HUES6 (cell line): ENCODE measurements around the gene EHBP1L1.
A peak's percentile ranks its signal among the peaks of the same experiment; 100 is the strongest.

Experiments used
- H3K27ac ChIP-seq: 2 replicates; pipeline ENCODE4 v1.7.0; 2013; ENCODE audit warnings: low read depth, mild to moderate bottlenecking, low read length, inconsistent platforms
- H3K27me3 ChIP-seq: 2 replicates; pipeline ENCODE4 v1.6.1; 2013; ENCODE audit warnings: low read length; ENCODE audit not compliant: control insufficient read depth, insufficient read depth
- H3K36me3 ChIP-seq: 2 replicates; pipeline ENCODE4 v1.6.1; 2013; ENCODE audit warnings: low read length; ENCODE audit not compliant: control insufficient read depth, insufficient read depth
- H3K4me1 ChIP-seq: 2 replicates; pipeline ENCODE4 v1.6.1; 2013; ENCODE audit warnings: low read length; ENCODE audit not compliant: control insufficient read depth, insufficient read depth
- H3K4me3 ChIP-seq: 2 replicates; pipeline ENCODE4 v1.5.1; 2013; ENCODE audit warnings: low read depth, low read length
- H3K9ac ChIP-seq: one replicate; pipeline ENCODE4 v1.6.1; 2013; ENCODE audit warnings: mild to moderate bottlenecking, low read length
- H3K9me3 ChIP-seq: 2 replicates; pipeline ENCODE4 v1.6.1; 2013; ENCODE audit warnings: low read depth, low read length; ENCODE audit not compliant: control insufficient read depth, insufficient read depth

EHBP1L1 gene

GRCh38 chr11:65583589-65583988 is 7.7 kb downstream of the EHBP1L1 start:
- Histone ChIP-seq H3K27ac (no peak overlapping the region), H3K9ac (no peak overlapping the region), H3K4me1 (peaks cover 12% of the 10 kb centered on the region; the same call in 1 of the 2 replicates), H3K36me3 (no peaks in the 10 kb centered on the region), H3K4me3 (no peak overlapping the region), H3K9me3 (no peaks in the 10 kb centered on the region), H3K27me3 (peaks cover 63% of the 10 kb centered on the region)

GRCh38 chr11:65584106-65584505 is 8.3 kb downstream of the EHBP1L1 start:
- H3K9me3 ChIP-seq, result no peaks in the 10 kb centered on the region
- peaks cover 12% of the 10 kb centered on the region; the same call in 1 of the 2 replicates for H3K4me1 ChIP-seq

DNA sequence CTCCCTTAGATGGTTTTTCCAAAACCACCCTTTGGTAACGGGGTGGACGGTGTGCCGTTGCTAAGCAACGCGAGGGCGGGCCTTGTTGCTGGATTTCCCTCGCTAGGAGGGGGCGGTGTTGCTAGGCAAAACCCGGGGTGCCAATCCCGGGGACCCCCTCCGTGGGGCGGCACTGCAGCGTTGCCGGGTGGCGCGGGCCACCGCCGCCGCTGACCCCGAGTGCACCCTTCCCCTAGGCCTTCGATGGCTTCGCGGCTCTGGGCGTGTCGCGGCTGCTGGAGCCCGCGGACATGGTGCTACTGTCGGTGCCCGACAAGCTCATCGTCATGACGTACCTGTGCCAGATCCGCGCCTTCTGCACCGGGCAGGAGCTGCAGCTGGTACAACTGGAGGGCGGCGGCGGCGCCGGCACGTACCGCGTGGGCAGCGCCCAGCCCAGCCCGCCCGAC is 8.9 kb downstream of the EHBP1L1 start:
- peaks cover 59% of the 10 kb centered on the region for H3K27me3 ChIP-seq
- peaks cover 12% of the 10 kb centered on the region; the same call in 1 of the 2 replicates for H3K4me1 ChIP-seq
- H3K27ac ChIP-seq, result no peak overlapping the region
- no peaks in the 10 kb centered on the region for H3K9me3 ChIP-seq
- H3K36me3 ChIP-seq, result no peaks in the 10 kb centered on the region
- peak overlapping the region; percentile 56 for H3K4me3 ChIP-seq
- H3K9ac ChIP-seq, result no peak overlapping the region

More at GRCh38 chr11:65584106-65584505, 8.3 kb downstream of the EHBP1L1 start:
- Histone ChIP-seq H3K36me3 (no peaks in the 10 kb centered on the region), H3K9ac (no peak overlapping the region), H3K4me3 (no peak overlapping the region), H3K27me3 (peaks cover 59% of the 10 kb centered on the region), H3K27ac (no peak overlapping the region)

- H3K4me3 ChIP-seq, result peak overlapping the region; percentile 27; the same call in 1 of the 2 replicates
- no peaks in the 10 kb centered on the region for H3K36me3 ChIP-seq
- H3K27me3 ChIP-seq, result peaks cover 68% of the 10 kb centered on the region
- H3K9ac ChIP-seq, result no peak overlapping the region
- peaks cover 12% of the 10 kb centered on the region; the same call in 1 of the 2 replicates for H3K4me1 ChIP-seq
- H3K27ac ChIP-seq, result no peak overlapping the region
- no peaks in the 10 kb centered on the region for H3K9me3 ChIP-seq
Observed at GRCh38 chr11:65585396-65586246, 9.8 kb downstream of the EHBP1L1 start.

DNA sequence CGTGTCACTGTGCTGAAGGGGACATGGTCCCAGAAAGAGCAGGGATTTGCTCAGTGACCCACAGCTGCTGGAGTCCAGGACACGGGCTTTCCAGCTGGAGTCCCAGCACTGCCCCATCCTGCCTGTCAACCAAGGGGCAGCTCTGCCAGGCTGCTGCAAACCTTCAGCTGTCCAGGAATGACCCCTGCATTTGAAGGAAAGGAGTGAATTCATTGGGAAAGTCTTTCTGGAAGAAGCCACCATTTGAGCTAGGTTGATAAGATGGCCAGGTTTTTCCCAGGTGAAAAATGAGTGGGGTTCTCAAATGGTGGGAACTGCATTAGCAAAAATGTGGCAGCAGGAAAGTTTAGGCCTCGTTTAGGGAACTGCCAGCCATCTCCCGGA is 10.4 kb downstream of the EHBP1L1 start:
- Histone ChIP-seq H3K4me1 (peaks cover 14% of the 10 kb centered on the region; the same call in 1 of the 2 replicates), H3K36me3 (no peaks in the 10 kb centered on the region), H3K4me3 (no peak overlapping the region), H3K9me3 (no peaks in the 10 kb centered on the region), H3K9ac (no peak overlapping the region), H3K27me3 (peaks cover 74% of the 10 kb centered on the region), H3K27ac (no peak overlapping the region)

DNA sequence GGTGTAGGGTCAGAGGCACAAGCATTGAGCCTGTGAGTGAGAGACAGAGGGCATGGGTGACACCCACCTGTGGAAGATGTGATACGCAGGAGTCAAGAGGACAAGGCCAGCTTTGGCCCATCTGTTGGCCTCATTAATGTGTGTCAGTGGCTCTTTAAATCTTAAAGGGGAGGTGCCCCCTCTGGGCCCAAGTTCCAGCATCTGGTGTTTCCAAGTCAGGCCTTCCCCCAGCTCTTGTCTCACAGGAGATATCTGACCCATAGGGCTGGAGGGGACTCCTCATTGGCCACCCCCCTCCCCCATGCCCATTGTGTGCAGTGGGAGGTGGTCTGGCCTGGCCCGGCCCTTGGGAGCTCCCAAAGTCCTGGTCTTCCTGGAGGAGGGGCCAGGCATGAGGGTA is 10.8 kb downstream of the EHBP1L1 start:
- H3K9me3 ChIP-seq, result no peaks in the 10 kb centered on the region
- no peaks in the 10 kb centered on the region for H3K36me3 ChIP-seq
- peaks cover 16% of the 10 kb centered on the region; the same call in 1 of the 2 replicates for H3K4me1 ChIP-seq
- H3K27ac ChIP-seq, result no peak overlapping the region
- no peak overlapping the region for H3K4me3 ChIP-seq
- H3K9ac ChIP-seq, result no peak overlapping the region
- H3K27me3 ChIP-seq, result peaks cover 75% of the 10 kb centered on the region

DNA sequence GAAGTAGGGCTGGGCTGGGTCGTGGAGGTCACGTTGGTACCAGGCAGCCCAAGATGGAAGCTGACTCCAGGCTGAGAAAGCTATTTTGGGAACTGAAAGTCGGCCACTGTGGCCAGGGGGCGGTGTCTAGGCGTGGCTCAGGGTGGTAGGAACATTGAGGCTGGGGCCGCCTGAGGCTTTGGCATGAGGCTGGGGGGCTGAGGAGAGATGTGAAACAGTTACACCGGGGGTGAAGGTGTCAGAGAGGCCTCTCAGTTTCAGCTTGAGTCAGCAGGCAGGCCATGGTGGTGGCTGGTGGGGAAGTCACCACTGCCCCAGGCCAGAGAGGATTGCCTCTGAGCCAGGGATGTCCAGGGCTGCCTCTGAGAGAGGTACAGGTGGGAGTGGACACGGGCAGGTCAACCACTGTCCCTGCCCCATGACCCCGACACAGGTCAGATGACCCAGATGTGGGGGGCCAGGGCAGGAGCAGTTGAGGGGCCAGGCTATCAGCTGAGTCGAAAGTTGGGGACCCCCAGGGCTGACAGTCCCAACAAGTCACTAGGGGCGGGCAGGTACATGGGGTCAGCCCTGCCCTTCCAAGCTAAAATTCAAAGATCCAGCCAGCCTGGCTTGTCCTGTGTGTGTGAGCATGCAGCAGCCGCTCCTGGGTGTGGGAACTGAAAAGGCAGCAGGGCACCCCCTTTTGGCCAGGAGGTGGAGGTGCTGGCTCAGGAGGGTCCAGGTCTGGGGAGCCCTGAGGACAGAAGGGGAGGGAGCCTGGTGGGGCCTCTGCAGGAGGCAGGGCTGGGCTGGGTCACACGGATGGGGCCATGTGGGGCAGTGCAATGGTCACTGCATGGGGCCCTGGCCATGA is 12.6 kb downstream of the EHBP1L1 start:
- no peak overlapping the region for H3K27ac ChIP-seq
- no peaks in the 10 kb centered on the region for H3K9me3 ChIP-seq
- peaks cover 74% of the 10 kb centered on the region for H3K27me3 ChIP-seq
- peaks cover 26% of the 10 kb centered on the region for H3K4me1 ChIP-seq
- no peak overlapping the region for H3K4me3 ChIP-seq
- H3K36me3 ChIP-seq, result no peaks in the 10 kb centered on the region
- H3K9ac ChIP-seq, result no peak overlapping the region

GRCh38 chr11:65589444-65590239 is 13.8 kb downstream of the EHBP1L1 start:
- H3K27ac ChIP-seq, result no peak overlapping the region
- H3K4me1 ChIP-seq, result peaks cover 32% of the 10 kb centered on the region
- H3K27me3 ChIP-seq, result peaks cover 71% of the 10 kb centered on the region
- H3K9me3 ChIP-seq, result no peaks in the 10 kb centered on the region
- no peak overlapping the region for H3K9ac ChIP-seq
- H3K4me3 ChIP-seq, result no peak overlapping the region
- no peaks in the 10 kb centered on the region for H3K36me3 ChIP-seq

GRCh38 chr11:65590240-65590738 is 14.4 kb downstream of the EHBP1L1 start:
- Histone ChIP-seq H3K27me3 (peaks cover 65% of the 10 kb centered on the region), H3K9me3 (no peaks in the 10 kb centered on the region), H3K4me1 (peaks cover 32% of the 10 kb centered on the region), H3K9ac (no peak overlapping the region), H3K27ac (no peak overlapping the region), H3K4me3 (no peak overlapping the region), H3K36me3 (no peaks in the 10 kb centered on the region)
